Mesodermal cell (in vitro differentiated cells): ENCODE results near the gene IFT20.
A peak's percentile ranks its signal among the peaks of the same experiment; 100 is the strongest.

ENCODE experiments used
- H3K27ac ChIP-seq: 2 replicates; pipeline ENCODE4 v1.7.0; 2013; ENCODE audit warnings: mild to moderate bottlenecking, low read depth, low read length, moderate library complexity; ENCODE audit not compliant: severe bottlenecking
- H3K36me3 ChIP-seq: 2 replicates; pipeline ENCODE4 v1.7.1; 2013; ENCODE audit warnings: mild to moderate bottlenecking, low read length, moderate library complexity; ENCODE audit not compliant: control insufficient read depth, insufficient read depth
- H3K4me1 ChIP-seq: one replicate; pipeline ENCODE4 v1.7.1; 2013; ENCODE audit warnings: mild to moderate bottlenecking, low read length; ENCODE audit not compliant: insufficient read depth, control insufficient read depth, poor library complexity, severe bottlenecking
- H3K4me3 ChIP-seq: 2 replicates; pipeline ENCODE4 v1.7.0; 2013; ENCODE audit warnings: low read length, control low read depth, mild to moderate bottlenecking; ENCODE audit not compliant: insufficient read depth, poor library complexity, severe bottlenecking; ENCODE audit errors: extremely low read depth
- H3K9me3 ChIP-seq: 2 replicates; pipeline ENCODE4 v1.7.1; 2013; ENCODE audit warnings: mild to moderate bottlenecking, low read length, moderate library complexity; ENCODE audit not compliant: control insufficient read depth
- WGBS, 2 experiments: methylation state at CpG; one replicate each; pipeline ENCODE4 v1.1.5; 2013; ENCODE audit warnings: missing lambda C conversion rate in 2 of 2; ENCODE audit not compliant: insufficient coverage in 2 of 2; 5-methylcytosine and 5-hydroxymethylcytosine counted together

The IFT20 gene

GRCh38 chr17:28324267-28324745, 11.0 kb downstream of the IFT20 start:
- Histone ChIP-seq H3K4me1 (peaks cover 14% of the 10 kb centered on the region), H3K9me3 (no peaks in the 10 kb centered on the region), H3K36me3 (peaks cover 74% of the 10 kb centered on the region), H3K27ac (no peak overlapping the region), H3K4me3 (no peak overlapping the region)
- WGBS, 2 experiments, result 91 to 93% methylated on average over 3 of the region's 5 CpGs

GRCh38 chr17:28320215-28321061, 14.8 kb downstream of the IFT20 start:
- Histone ChIP-seq H3K4me3 (peak overlapping the region; percentile 85), H3K36me3 (peaks cover 37% of the 10 kb centered on the region), H3K4me1 (peaks cover 25% of the 10 kb centered on the region), H3K9me3 (no peaks in the 10 kb centered on the region), H3K27ac (no peak overlapping the region)
- 51 to 57% methylated on average over 6 to 7 of the region's 8 CpGs for WGBS, 2 experiments

GRCh38 chr17:28319598-28319935, 15.7 kb downstream of the IFT20 start:
- Histone ChIP-seq H3K27ac (peak overlapping the region; percentile 79), H3K9me3 (no peaks in the 10 kb centered on the region)
- 0% methylated on average over 4 to 7 of the region's 7 CpGs for WGBS, 2 experiments

GRCh38 chr17:28318759-28319597, 16.3 kb downstream of the IFT20 start, which contains the start of gene TMEM97:
TMEM97 (plus strand) TSS chr17:28319200; CDS start chr17:28319240, 40 bp downstream.
- Histone ChIP-seq H3K9me3 (no peaks in the 10 kb centered on the region), H3K36me3 (peaks cover 26% of the 10 kb centered on the region), H3K4me3 (peak within 1 kb of the TSS; percentile 85), H3K4me1 (peaks cover 20% of the 10 kb centered on the region), H3K27ac (peak within 1 kb of the TSS; percentile 79)
- WGBS, 2 experiments, result 0% methylated on average over 51 to 54 of the region's 72 CpGs

More at GRCh38 chr17:28319598-28319935, 15.7 kb downstream of the IFT20 start:
- Histone ChIP-seq H3K4me3 (peak overlapping the region; percentile 85), H3K36me3 (peaks cover 28% of the 10 kb centered on the region), H3K4me1 (peaks cover 25% of the 10 kb centered on the region)

GRCh38 chr17:28317966-28318758, 17.1 kb downstream of the IFT20 start:
- Histone ChIP-seq H3K4me3 (peak overlapping the region; percentile 85), H3K9me3 (no peaks in the 10 kb centered on the region), H3K27ac (peak overlapping the region; percentile 71), H3K36me3 (peaks cover 23% of the 10 kb centered on the region), H3K4me1 (peaks cover 17% of the 10 kb centered on the region)
- 4 to 6% methylated on average over 35 to 37 of the region's 40 CpGs for WGBS, 2 experiments

GRCh38 chr17:28317099-28317965, 17.9 kb downstream of the IFT20 start:
- Histone ChIP-seq H3K27ac (no peak overlapping the region), H3K9me3 (no peaks in the 10 kb centered on the region), H3K4me3 (peak overlapping the region; percentile 85), H3K4me1 (peaks cover 17% of the 10 kb centered on the region), H3K36me3 (peaks cover 22% of the 10 kb centered on the region)
- WGBS, 2 experiments, result 77 to 84% methylated on average over 15 to 20 of the region's 21 CpGs

GRCh38 chr17:28315846-28316705, 19.2 kb downstream of the IFT20 start:
- H3K9me3 ChIP-seq, result no peaks in the 10 kb centered on the region
- no peak overlapping the region for H3K27ac ChIP-seq
- H3K4me1 ChIP-seq, result peaks cover 13% of the 10 kb centered on the region
- peaks cover 10% of the 10 kb centered on the region for H3K36me3 ChIP-seq
- H3K4me3 ChIP-seq, result no peak overlapping the region
- 88 to 89% methylated on average over 2 of the region's 4 CpGs for WGBS, 2 experiments

- no peaks in the 10 kb centered on the region for H3K36me3 ChIP-seq
- no peak overlapping the region for H3K4me3 ChIP-seq
- peaks cover 11% of the 10 kb centered on the region for H3K4me1 ChIP-seq
- 100% methylated on average over 1 of the region's 2 CpGs for WGBS, 2 experiments
- no peak overlapping the region for H3K27ac ChIP-seq
- H3K9me3 ChIP-seq, result no peaks in the 10 kb centered on the region
Measured at GRCh38 chr17:28313841-28314240, 21.4 kb downstream of the IFT20 start.

- 95 to 98% methylated on average over 32 to 35 of the region's 38 CpGs for WGBS, 2 experiments
- Histone ChIP-seq H3K4me1 (no peaks in the 10 kb centered on the region), H3K36me3 (no peaks in the 10 kb centered on the region), H3K4me3 (no peak overlapping the region), H3K27ac (no peak overlapping the region), H3K9me3 (no peaks in the 10 kb centered on the region)
Measured at GRCh38 chr17:28306954-28307401, 28.3 kb downstream of the IFT20 start.
